Measurements from ENCODE around the gene EPC1.

The EPC1 gene

DNA sequence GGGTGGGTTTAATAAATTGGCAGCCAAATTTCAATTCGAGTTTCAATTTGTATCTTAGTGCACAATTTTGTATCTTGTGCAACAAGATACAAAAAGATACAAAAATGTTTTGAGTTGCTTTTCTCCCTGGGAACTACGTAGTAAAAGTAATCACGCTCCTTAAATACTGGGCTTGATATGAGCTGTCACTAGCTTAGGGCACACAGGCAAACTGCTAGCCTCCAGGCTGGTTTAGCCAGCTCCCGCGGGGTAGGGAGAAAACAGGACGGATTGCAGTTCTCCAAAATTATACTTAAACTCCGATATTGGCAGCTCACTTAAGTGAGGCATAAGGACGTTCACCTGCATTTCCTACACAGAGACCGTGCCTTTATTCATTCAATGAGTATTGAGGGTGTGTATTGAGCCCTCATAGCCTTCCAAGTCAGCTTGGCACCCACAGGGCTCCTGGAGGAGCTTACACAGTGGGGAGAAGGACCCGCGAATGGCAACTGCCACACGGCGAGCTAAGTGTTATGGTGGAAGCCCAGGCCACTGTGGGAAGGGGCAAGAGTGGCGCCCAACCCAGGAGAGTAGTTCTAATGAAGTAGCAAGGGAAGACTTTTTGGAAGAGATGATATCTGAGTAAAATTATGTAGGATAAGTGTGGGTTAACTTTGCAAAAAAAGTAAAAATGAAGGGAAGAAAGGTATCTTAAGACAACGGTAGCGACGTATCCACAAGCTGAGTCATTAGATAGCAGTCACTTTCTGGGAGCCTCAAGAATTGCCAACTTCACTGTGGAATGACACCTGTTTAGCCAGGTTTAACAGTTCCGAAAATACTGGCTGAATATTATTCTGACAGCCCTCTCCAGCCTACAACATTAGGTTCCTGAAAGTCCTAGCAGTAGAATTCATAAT, 1.6 kb upstream of the EPC1 start:
- H3K4me3 ChIP-seq (ENCODE audit: low read depth, low read length) = no peak overlapping the region
- peaks cover 0 to 9% of the 10 kb centered on the region in 2 experiments for H3K36me3 ChIP-seq (ENCODE audit: control insufficient read depth in 2 of 2, insufficient read depth in 1 of 2, low read length in 2 of 2)
- peaks cover 6% of the 10 kb centered on the region for H3K4me1 ChIP-seq (ENCODE audit: control insufficient read depth, insufficient read depth, low read length)
- H3K9me3 ChIP-seq (ENCODE audit: control insufficient read depth, insufficient read depth, low read depth, low read length) = no peaks in the 10 kb centered on the region
- H3K27ac ChIP-seq (ENCODE audit: extremely low read depth, low read depth, low read length) = no peak overlapping the region
- ChIA-PET POLR2A (interaction anchor here (1.0 kb wide), 1 partner anchor 97 kb away, joined by 3 read pairs; the partner anchor contains the start of gene CCDC7), CTCF (interaction anchor here (0.9 to 1.2 kb wide), 3 partner anchors 18 to 30 kb away, joined by 4 to 6 read pairs (median 4); no protein-coding TSS in a partner anchor)
- no peak for TF ChIP-seq HOXD13 (CRISPR knock-in tag; IDR thresholded peaks at IDR 0.05; ENCODE audit: borderline replicate concordance)
- TF ChIP-seq YY2 (tag by site-specific recombination; IDR thresholded peaks at IDR 0.05) = no peak
- TF ChIP-seq, protein P1, sequence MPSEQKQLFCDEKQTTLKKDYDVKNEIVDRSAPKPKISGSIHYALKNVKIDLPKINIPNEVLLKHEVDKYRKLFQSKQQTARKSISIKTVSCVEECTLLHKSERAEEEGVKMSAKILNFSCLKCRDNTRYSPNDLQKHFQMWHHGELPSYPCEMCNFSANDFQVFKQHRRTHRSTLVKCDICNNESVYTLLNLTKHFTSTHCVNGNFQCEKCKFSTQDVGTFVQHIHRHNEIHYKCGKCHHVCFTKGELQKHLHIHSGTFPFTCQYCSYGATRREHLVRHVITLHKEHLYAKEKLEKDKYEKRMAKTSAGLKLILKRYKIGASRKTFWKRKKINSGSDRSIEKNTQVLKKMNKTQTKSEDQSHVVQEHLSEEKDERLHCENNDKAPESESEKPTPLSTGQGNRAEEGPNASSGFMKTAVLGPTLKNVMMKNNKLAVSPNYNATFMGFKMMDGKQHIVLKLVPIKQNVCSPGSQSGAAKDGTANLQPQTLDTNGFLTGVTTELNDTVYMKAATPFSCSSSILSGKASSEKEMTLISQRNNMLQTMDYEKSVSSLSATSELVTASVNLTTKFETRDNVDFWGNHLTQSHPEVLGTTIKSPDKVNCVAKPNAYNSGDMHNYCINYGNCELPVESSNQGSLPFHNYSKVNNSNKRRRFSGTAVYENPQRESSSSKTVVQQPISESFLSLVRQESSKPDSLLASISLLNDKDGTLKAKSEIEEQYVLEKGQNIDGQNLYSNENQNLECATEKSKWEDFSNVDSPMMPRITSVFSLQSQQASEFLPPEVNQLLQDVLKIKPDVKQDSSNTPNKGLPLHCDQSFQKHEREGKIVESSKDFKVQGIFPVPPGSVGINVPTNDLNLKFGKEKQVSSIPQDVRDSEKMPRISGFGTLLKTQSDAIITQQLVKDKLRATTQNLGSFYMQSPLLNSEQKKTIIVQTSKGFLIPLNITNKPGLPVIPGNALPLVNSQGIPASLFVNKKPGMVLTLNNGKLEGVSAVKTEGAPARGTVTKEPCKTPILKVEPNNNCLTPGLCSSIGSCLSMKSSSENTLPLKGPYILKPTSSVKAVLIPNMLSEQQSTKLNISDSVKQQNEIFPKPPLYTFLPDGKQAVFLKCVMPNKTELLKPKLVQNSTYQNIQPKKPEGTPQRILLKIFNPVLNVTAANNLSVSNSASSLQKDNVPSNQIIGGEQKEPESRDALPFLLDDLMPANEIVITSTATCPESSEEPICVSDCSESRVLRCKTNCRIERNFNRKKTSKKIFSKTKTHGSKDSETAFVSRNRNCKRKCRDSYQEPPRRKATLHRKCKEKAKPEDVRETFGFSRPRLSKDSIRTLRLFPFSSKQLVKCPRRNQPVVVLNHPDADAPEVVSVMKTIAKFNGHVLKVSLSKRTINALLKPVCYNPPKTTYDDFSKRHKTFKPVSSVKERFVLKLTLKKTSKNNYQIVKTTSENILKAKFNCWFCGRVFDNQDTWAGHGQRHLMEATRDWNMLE (tag by site-specific recombination; conservative IDR thresholded peaks at IDR 0.05; ENCODE audit: low read depth) = no peak
- TF ChIP-seq, protein P2, sequence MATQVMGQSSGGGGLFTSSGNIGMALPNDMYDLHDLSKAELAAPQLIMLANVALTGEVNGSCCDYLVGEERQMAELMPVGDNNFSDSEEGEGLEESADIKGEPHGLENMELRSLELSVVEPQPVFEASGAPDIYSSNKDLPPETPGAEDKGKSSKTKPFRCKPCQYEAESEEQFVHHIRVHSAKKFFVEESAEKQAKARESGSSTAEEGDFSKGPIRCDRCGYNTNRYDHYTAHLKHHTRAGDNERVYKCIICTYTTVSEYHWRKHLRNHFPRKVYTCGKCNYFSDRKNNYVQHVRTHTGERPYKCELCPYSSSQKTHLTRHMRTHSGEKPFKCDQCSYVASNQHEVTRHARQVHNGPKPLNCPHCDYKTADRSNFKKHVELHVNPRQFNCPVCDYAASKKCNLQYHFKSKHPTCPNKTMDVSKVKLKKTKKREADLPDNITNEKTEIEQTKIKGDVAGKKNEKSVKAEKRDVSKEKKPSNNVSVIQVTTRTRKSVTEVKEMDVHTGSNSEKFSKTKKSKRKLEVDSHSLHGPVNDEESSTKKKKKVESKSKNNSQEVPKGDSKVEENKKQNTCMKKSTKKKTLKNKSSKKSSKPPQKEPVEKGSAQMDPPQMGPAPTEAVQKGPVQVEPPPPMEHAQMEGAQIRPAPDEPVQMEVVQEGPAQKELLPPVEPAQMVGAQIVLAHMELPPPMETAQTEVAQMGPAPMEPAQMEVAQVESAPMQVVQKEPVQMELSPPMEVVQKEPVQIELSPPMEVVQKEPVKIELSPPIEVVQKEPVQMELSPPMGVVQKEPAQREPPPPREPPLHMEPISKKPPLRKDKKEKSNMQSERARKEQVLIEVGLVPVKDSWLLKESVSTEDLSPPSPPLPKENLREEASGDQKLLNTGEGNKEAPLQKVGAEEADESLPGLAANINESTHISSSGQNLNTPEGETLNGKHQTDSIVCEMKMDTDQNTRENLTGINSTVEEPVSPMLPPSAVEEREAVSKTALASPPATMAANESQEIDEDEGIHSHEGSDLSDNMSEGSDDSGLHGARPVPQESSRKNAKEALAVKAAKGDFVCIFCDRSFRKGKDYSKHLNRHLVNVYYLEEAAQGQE (tag by site-specific recombination; IDR thresholded peaks at IDR 0.05) = no peak
- TF ChIP-seq ZNF157 (tag by site-specific recombination; IDR thresholded peaks at IDR 0.05) = no peak
- no peak for TF ChIP-seq ZNF514 (tag by site-specific recombination; IDR thresholded peaks at IDR 0.05)
- no peak for TF ChIP-seq ZNF830 (tag by site-specific recombination; IDR thresholded peaks at IDR 0.05; ENCODE audit: low read depth)
- TF ChIP-seq, protein P3, sequence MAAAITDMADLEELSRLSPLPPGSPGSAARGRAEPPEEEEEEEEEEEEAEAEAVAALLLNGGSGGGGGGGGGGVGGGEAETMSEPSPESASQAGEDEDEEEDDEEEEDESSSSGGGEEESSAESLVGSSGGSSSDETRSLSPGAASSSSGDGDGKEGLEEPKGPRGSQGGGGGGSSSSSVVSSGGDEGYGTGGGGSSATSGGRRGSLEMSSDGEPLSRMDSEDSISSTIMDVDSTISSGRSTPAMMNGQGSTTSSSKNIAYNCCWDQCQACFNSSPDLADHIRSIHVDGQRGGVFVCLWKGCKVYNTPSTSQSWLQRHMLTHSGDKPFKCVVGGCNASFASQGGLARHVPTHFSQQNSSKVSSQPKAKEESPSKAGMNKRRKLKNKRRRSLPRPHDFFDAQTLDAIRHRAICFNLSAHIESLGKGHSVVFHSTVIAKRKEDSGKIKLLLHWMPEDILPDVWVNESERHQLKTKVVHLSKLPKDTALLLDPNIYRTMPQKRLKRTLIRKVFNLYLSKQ (tag by site-specific recombination; IDR thresholded peaks at IDR 0.05; ENCODE audit: borderline replicate concordance) = no peak
- TF ChIP-seq ZNF138 (tag by site-specific recombination; IDR thresholded peaks at IDR 0.05; ENCODE audit: borderline replicate concordance) = no peak
- no peak for TF ChIP-seq ZNF701 (tag by site-specific recombination; IDR thresholded peaks at IDR 0.05)
- no peak for TF ChIP-seq ZBTB7A (tag by site-specific recombination; IDR thresholded peaks at IDR 0.05; ENCODE audit: low read depth)
- TF ChIP-seq MEIS1 (CRISPR knock-in tag; IDR thresholded peaks at IDR 0.05; ENCODE audit: borderline replicate concordance) = no peak
- TF ChIP-seq, protein P4, sequence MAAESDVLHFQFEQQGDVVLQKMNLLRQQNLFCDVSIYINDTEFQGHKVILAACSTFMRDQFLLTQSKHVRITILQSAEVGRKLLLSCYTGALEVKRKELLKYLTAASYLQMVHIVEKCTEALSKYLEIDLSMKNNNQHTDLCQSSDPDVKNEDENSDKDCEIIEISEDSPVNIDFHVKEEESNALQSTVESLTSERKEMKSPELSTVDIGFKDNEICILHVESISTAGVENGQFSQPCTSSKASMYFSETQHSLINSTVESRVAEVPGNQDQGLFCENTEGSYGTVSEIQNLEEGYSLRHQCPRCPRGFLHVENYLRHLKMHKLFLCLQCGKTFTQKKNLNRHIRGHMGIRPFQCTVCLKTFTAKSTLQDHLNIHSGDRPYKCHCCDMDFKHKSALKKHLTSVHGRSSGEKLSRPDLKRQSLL (tag by site-specific recombination; IDR thresholded peaks at IDR 0.05) = no peak
- no peak for TF ChIP-seq ZNF324 (tag by site-specific recombination; IDR thresholded peaks at IDR 0.05)
- no peak for TF ChIP-seq ZNF785 (tag by site-specific recombination; IDR thresholded peaks at IDR 0.05)
- TF ChIP-seq ELK4 (IDR thresholded peaks at IDR 0.05; ENCODE audit: borderline replicate concordance, low read depth, low read length) = no peak
- TF ChIP-seq SCRT1 (tag by site-specific recombination; IDR thresholded peaks at IDR 0.05; ENCODE audit: borderline replicate concordance) = no peak
